Pancreas (tissue), 10 donors: Measurements from ENCODE around the gene RHO. TPM values are rescaled to one million over a fixed set of nuclear protein-coding genes. Genes with fewer than 3 reads are reported as not detected.
"Not testable (repeated sequence)": the region's sequence is repeated elsewhere in the genome, so short reads cannot be mapped to it uniquely, and the experiment has no call there.

ENCODE experiments used
- ATAC-seq, 4 donors: fragments of 200-7000 bp; cut with Tn5 transposase; one replicate each; pipeline versions ENCODE4 v1.8.0 to v1.9.1; 2020; ENCODE audit warnings: mild to moderate bottlenecking in 4 of 4, moderate library complexity in 4 of 4
- DNase-seq, 6 donors: peaks; one replicate each; pipeline ENCODE4 v3.0.0-alpha.2; 2020
- FAIRE-seq: peaks from 2 replicates; lab custom pipeline; 2012; peaks lifted over from hg19 to GRCh38; lab: Jason Lieb, UNC
- H3K27ac ChIP-seq, 4 donors: fragments of 200-600 bp; sonication (generic); 1 replicate in 3 of 4; 2 replicates in 1 of 4; pipeline versions ENCODE4 v1.5.0 to v1.8.0; 2020
- H3K27me3 ChIP-seq, 4 donors: fragments of 200-600 bp; one replicate each; pipeline ENCODE4 v1.8.0; 2021
- H3K36me3 ChIP-seq, 3 donors: fragments of 200-600 bp; sonication (generic) in 1 of 3; one replicate each; pipeline versions ENCODE4 v1.5.0 to v1.8.0; 2020 to 2021
- H3K4me1 ChIP-seq, 3 donors: fragments of 200-600 bp; one replicate each; pipeline ENCODE4 v1.8.0; 2021
- H3K4me3 ChIP-seq, 4 donors: fragments of 200-600 bp; sonication (generic) in 2 of 4; one replicate each; pipeline versions ENCODE4 v1.5.0 to v1.8.0; 2020 to 2021
- H3K9me3 ChIP-seq, 4 donors: fragments of 200-600 bp; one replicate each; pipeline ENCODE4 v1.8.0; 2021
- CTCF ChIP-seq, 4 donors: fragments of 200-600 bp; sonication (generic) in 3 of 4; IDR thresholded peaks; one replicate each; pipeline versions ENCODE4 v1.5.0 to v1.8.0; 2021; ENCODE audit warnings: antibody characterized with exemption in 4 of 4
- WGBS, 2 donors: extraction: QIAGEN DNeasy Blood & Tissue Kit; methylation state at CpG; one replicate each; pipeline ENCODE4 v1.1.7; 2013; 5-methylcytosine and 5-hydroxymethylcytosine counted together
- intact Hi-C, 3 donors: fragments of 100-400 bp; cut with DNase I; formaldehyde crosslinking; loops; one replicate each; pipeline versions ENCODE4 v1.11.1 to v1.14.2; 2022
- polyA plus RNA-seq, 2 donors: library from polyadenylated mRNA; stranded (reverse); fragments of 200-250 nt; gene quantifications; one replicate each; pipeline ENCODE4 v1.2.3, GENCODE V29; 2013
- total RNA-seq, 6 donors: library from RNA; stranded (reverse); fragmentation: NEBNext Ultra II Directional in 4 of 6; extraction: Animal tissue kit (Norgen Biotek cat#: 25700) in 4 of 6; gene quantifications; one replicate each; pipeline versions ENCODE4 v1.2.1 to v1.2.4, GENCODE V29; 2021 to 2023
- donor health status: healthy with polysubstance abuse.
- donor health status: DM: no; HTN: no; CAD: no; lungs with moderate emphysema.
- donor health status: DM: no; HTN: no; CAD: no.
- donor health status: control.
- donor health status: control.
- donor health status: Bipolar disorder and iron deficiency.
- donor health status: DM: yes; HTN: yes; CAD: no.
- donor health status: DM: no; HTN: no; CAD: no.
- donor health status: DM: no; HTN: no; CAD: no.
- donor health status: DM: yes; HTN: yes; CAD: no.

Gene RHO
- total and polyA plus RNA-seq, 8 donors, result 0.05 TPM; not detected in 7

DNA sequence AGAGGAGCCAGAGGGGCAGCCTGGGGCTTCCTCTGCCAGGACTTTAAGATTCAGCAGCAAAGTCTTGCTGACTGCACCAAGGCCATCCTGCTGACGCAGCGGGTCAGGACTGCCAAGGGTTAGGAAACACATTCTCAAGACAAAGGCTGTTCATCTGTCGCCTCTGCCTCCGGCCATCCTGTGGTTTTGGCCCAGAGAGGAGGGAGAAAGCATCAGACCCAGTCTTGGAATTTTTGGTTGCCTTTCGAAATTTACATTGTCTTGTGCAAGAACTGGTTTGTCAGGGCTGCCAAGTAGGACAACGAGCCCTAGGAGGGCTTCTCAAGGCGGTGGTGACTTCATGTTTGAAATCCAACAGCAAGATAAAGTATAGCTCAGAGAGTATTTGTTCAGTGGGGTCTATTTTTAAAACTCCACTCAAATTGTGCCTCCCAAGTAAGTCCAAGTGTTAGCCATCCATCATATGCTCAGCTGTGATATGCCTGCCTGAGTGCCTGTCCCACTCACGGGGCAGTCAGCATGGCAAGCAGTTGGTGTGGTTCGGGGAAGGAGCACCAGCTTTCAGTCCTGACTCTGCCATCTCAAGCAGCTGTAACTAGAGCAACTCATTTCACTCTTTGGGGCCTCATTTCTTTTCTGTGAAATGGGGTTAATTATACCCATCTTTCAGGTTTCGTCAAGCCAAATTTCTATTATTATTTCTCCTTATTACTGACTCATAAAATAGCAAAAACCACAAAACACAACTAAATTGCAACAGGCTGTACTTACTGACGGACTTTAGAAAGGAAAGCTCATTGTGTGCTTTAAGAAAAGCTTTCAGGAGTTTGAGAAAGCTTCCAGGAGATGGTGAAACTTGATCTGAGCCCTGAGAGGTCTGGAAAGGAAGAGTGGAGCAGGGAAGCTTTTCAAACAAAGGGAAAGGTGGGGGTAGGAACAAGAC lies 42.4 kb upstream of the RHO start:
- DNase-seq (peak in 3 of 6 donors; percentile 29 to 54 (median 30)), ATAC-seq (peak in 3 of 4 donors; percentile 32 to 59 (median 41)), FAIRE-seq (no peak)
- no peak for TF ChIP-seq CTCF (IDR thresholded peaks at IDR 0.05)
- WGBS, 2 donors, result 77 to 82% methylated on average over 11 of the region's 11 CpGs
- H3K27me3 ChIP-seq, result no peaks in the 10 kb centered on the region
- no peaks in the 10 kb centered on the region for H3K9me3 ChIP-seq
- intact Hi-C loops, result loop anchor here in 1 of 3 donors (10.0 kb wide), 1 partner anchor 439 kb away; no protein-coding TSS in a partner anchor
- no peak overlapping the region for H3K4me3 ChIP-seq
- H3K27ac ChIP-seq, result peak overlapping the region in 2 of 4 donors; percentile 22 to 39
- peaks cover 0 to 27% (median 0%) of the 10 kb centered on the region in 3 donors for H3K36me3 ChIP-seq
- H3K4me1 ChIP-seq, result no peaks in the 10 kb centered on the region

- intact Hi-C loops, result loop anchor here in 1 of 3 donors (10.0 kb wide), 1 partner anchor 438 kb away; no protein-coding TSS in a partner anchor
- ATAC-seq (no peak), DNase-seq (no peak)
Observed at GRCh38 chr3:129486664-129487035, 41.8 kb upstream of the RHO start.

DNA sequence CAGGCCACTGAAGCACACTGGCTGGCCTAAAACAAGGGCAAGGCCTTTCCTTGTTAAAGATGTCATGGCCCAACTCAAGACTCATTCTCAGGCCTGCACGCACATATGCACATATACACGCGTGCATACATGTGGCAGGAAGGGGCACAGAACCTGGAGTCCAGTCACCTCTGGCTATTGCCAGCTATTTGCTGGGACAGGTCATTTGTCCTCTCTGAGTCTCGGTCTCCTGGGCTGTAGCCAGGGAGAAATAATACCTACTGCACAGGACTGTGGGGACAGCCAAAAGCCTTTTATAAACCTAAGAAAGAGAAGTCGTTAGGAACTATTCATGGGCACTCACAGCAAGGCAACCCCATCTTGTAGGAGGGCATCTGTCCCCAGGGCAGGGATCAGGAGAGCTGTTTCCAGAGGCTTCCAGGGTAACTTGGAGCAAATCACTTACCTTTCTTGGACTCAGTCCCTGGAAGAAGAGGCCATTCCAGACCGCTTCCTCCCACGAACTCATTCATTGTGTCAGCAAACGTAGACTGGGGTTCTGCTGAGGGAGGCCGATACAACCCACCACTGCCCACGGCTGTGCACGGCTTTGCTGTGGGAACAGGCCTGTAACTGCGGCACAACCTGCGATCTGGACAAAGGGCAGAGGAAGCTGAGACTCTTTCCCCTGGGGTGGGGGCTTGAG lies 41.1 kb upstream of the RHO start:
- Histone ChIP-seq H3K9me3 (no peaks in the 10 kb centered on the region), H3K36me3 (peaks cover 0 to 31% (median 0%) of the 10 kb centered on the region in 3 donors), H3K4me3 (no peak overlapping the region), H3K27ac (no peak overlapping the region), H3K27me3 (no peaks in the 10 kb centered on the region), H3K4me1 (no peaks in the 10 kb centered on the region)
- WGBS, 2 donors, result 91 to 92% methylated on average over 13 of the region's 13 CpGs
- intact Hi-C loops, result loop anchor here in 1 of 3 donors (10.0 kb wide), 1 partner anchor 437 kb away; no protein-coding TSS in a partner anchor
- DNase-seq (no peak), ATAC-seq (no peak), FAIRE-seq (no peak)
- TF ChIP-seq CTCF (IDR thresholded peaks at IDR 0.05), result no peak

More at GRCh38 chr3:129486664-129487035, 41.8 kb upstream of the RHO start:
- no peaks in the 10 kb centered on the region for H3K4me1 ChIP-seq
- H3K36me3 ChIP-seq, result peaks cover 0 to 29% (median 0%) of the 10 kb centered on the region in 3 donors
- WGBS, 2 donors, result 91 to 98% methylated on average over 2 of the region's 2 CpGs
- H3K9me3 ChIP-seq, result no peaks in the 10 kb centered on the region
- no peak for FAIRE-seq
- H3K27me3 ChIP-seq, result no peaks in the 10 kb centered on the region
- H3K27ac ChIP-seq, result peak overlapping the region in 1 of 4 donors; percentile 39
- H3K4me3 ChIP-seq, result no peak overlapping the region
- no peak for TF ChIP-seq CTCF (IDR thresholded peaks at IDR 0.05)

- not testable (repeated sequence) for H3K27ac ChIP-seq, FAIRE-seq
- WGBS, 2 donors, result 88 to 93% methylated on average over 4 of the region's 4 CpGs
Observed at GRCh38 chr3:129487868-129488335, 40.5 kb upstream of the RHO start.

DNA sequence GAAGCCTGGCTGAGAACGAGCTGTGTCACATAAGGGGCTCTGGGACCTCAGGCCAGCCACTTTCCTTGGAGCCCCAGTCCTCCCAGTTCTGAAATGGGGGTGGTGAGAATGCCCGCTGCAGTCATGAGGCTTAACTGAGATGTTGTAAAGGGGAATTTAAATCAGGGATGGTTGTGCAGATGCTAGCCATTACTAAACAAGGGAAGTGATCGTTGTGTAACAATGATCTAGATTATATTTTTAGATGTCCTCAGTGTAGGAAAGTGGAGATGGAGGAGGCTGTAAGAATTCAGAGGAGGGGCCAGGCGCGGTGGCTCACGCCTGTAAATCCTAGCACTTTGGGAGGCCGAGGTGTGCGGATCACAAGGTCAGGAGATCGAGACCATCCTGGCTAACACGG lies 39.2 kb upstream of the RHO start:
- 79 to 92% methylated on average over 9 to 10 of the region's 10 CpGs for WGBS, 2 donors
- H3K36me3 ChIP-seq, result peaks cover 0 to 32% (median 4%) of the 10 kb centered on the region in 3 donors
- H3K9me3 ChIP-seq, H3K4me1 ChIP-seq, H3K27me3 ChIP-seq, FAIRE-seq, DNase-seq, ATAC-seq, H3K4me3 ChIP-seq, H3K27ac ChIP-seq: not testable (repeated sequence)
- intact Hi-C loops, result loop anchor here in 1 of 3 donors (10.0 kb wide), 1 partner anchor 436 kb away; no protein-coding TSS in a partner anchor

More at GRCh38 chr3:129487868-129488335, 40.5 kb upstream of the RHO start:
- ATAC-seq, H3K9me3 ChIP-seq, H3K27me3 ChIP-seq, H3K4me3 ChIP-seq, DNase-seq, H3K4me1 ChIP-seq: not testable (repeated sequence)
- peaks cover 0 to 26% (median 0%) of the 10 kb centered on the region in 3 donors for H3K36me3 ChIP-seq
- intact Hi-C loops, result loop anchor here in 1 of 3 donors (10.0 kb wide), 1 partner anchor 437 kb away; no protein-coding TSS in a partner anchor
